GM21528 (cell line): ENCODE results near the gene DNAJB4.
A peak's percentile ranks its signal among the peaks of the same experiment; 100 is the strongest.
"Not testable (repeated sequence)": the region's sequence is repeated elsewhere in the genome, so short reads cannot be mapped to it uniquely, and the experiment has no call there.

ENCODE experiments used
- ATAC-seq: cut with Tn5 transposase; IDR thresholded peaks from one replicate; pipeline ENCODE4 v1.9.1; 2021; ENCODE audit warnings: mild to moderate bottlenecking, moderate library complexity; ENCODE audit not compliant: unreplicated experiment, low FRiP score

Gene DNAJB4

GRCh38 chr1:78004719-78005447, at the start of gene DNAJB4:
Gene DNAJB4 (plus strand): TSS chr1:78004939. CDS start chr1:78005111, 172 bp downstream.
- peak; percentile 99 for ATAC-seq

DNA sequence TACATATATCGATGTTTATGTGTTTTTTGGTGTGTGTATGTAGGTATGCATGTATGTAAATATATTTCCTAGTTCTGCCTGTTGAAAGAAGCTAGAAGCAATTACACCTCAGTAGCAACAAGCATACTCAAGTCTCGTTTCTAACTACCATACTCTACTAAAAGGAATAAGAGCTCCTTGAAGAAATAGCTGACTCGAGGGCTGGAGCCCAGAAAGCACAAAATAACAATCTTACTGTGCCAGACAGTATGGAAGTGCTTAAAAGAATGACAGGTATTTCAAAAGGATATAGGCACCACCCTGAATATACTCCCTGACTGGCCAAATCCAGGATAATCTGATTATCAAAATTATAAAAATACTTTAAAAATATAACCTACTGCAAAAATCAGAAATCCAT, 49.0 kb upstream of the DNAJB4 start:
- no peak for ATAC-seq

DNA sequence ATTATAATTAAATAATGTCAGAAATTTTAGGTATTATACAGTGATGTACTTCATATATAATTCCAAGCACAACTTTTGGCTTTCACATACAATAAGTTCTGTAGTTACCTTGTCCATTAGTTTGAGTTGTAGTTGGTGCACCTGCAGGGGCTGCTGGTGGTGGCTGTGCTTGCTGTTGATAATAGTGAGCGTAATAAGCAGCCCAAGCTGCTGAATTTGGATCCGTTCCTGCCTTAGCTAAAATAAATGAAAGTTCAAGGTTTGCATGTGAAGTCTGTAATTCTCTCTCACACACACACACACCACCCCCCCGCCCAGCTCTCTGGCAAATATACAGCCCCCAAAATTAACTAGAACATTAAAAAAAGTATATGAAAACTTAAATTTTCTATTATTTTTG, 48.3 kb upstream of the DNAJB4 start:
- no peak for ATAC-seq

DNA sequence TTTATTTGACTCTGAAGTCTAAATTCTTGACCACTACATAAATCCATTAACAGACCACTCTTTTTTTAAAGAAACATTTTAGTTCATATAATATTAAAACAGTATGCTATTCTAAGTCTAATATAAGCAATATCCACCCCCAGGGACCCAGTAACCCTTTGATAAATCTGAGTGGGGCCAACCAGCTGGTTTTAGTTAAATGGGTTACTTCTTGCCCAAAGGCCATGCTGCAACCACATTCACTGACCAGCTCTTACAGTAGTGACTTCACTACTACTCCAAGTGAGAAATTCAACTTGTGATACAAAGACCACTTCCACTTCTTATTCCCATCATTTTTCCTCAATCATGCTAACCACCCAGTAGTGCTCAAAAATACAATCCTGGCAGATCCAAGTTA, 46.3 kb upstream of the DNAJB4 start:
- ATAC-seq = no peak

DNA sequence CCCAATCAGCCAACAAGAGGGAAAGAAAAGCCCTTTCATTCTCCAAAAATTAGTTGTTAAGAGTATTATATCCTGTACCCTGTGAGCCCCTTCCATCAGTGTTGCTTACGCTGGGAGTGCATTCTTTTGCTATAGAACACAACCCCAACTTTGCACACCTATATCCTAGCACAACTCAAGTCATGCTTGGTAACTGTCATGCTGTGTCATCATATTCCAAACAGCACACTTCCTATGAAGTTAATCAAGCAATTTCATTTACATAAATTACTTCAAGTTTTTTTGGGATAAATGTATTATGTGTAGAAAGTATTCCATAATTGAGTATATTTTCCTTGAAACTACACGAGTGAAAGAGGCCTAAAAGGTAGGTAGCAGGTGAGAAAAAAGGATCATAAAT, 45.9 kb upstream of the DNAJB4 start:
- no peak for ATAC-seq

GRCh38 chr1:77961392-77961791, 43.3 kb upstream of the DNAJB4 start:
- no peak for ATAC-seq

DNA sequence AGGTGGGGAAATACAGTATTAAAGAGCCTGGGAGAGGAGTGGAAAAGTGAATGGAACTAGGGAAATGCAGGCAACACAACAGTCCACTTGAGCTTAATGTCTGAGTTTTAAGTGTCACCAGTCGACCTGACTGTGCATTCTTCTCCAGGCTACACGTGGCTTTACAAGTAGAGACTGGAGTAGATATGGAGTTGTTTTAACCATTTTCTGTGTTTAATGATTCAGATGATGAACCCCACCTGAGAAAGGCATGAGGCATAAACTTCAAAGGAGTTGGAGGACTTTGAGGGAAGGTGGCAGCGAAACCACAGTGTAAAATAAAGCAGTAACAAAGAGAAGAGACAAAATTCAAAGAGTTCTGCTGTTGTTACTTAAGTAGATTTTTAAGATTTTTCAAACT, 38.4 kb upstream of the DNAJB4 start:
- no peak for ATAC-seq

DNA sequence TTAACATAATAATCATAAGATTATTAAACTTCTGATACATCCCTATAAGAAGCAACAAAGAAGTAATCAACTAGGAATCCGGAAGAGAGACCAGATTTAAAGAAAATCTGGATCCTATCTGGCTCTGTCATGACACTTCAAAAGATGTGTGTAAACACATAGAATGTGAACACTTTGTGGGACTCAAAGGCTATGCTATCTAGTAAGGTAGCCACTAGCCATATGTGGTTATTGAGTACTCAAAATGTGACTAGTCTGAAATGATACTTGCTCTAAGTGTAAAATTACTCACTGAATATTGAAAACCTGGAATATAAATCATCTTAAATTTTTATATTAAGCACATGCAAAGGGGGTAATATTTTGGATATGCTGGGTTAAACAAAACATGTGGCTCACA, 34.5 kb upstream of the DNAJB4 start:
- ATAC-seq = no peak

- no peak for ATAC-seq
Observed at GRCh38 chr1:77972080-77972479, 32.7 kb upstream of the DNAJB4 start.

DNA sequence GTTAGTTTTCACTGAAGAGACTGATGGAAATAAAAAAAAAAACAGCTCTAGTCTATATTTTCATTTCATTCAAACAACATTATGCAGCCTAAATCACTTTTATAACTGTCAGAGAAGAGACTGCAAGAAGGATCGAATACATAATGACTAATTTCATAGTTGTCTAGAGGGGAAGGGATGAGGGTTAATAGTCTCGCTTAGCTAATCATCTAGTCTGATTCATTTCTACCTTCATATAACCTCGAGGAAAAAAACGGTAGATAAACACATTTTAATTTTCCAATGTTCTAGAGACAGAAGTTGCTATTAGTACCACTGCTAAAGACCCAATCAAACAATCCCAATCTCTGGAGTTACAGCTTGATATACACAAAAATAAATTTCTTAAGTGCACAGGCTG, 29.4 kb upstream of the DNAJB4 start:
- no peak for ATAC-seq

GRCh38 chr1:77975907-77976306, 28.8 kb upstream of the DNAJB4 start:
- ATAC-seq = no peak

GRCh38 chr1:77976433-77977076, 28.2 kb upstream of the DNAJB4 start:
- ATAC-seq = no peak

- peak; percentile 0 for ATAC-seq
Observed at GRCh38 chr1:77977989-77978292, 26.8 kb upstream of the DNAJB4 start.

- ATAC-seq = peak; percentile 72
Observed at GRCh38 chr1:77978293-77978968, 26.3 kb upstream of the DNAJB4 start.

GRCh38 chr1:77978969-77979876, 25.5 kb upstream of the DNAJB4 start, which contains the start of gene FUBP1:
Gene FUBP1 (minus strand): TSS chr1:77979072. CDS start chr1:77979004, 68 bp downstream.
- ATAC-seq = peak; percentile 86

DNA sequence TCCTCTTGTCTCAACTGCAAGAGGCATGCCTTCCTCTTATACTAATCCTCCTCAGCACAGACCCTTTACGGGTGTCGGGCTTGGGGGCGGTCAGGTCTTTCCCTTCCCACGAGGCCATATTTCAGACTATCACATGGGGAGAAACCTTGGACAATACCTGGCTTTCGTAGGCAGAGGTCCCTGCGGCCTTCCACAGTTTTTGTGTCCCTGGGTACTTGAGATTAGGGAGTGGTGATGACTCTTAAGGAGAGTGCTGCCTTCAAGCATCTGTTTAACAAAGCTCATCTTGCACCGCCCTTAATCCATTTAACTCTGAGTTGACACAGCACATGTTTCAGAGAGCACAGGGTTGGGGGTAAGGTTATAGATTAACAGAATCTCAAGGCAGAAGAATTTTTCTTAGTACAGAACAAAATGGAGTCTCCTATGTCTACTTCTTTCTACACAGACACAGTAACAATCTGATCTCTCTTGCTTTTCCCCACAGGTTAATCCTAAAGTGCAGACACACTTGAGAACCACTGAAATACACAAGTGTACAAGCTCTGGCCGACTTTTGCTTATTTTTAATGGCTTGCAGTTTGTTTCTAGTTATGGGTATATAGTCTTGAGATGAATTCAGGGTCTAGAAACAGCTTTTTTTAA, 21.3 kb upstream of the DNAJB4 start:
- ATAC-seq = not testable (repeated sequence)

GRCh38 chr1:77983997-77984355, 20.8 kb upstream of the DNAJB4 start:
- no peak for ATAC-seq

- ATAC-seq = no peak
Observed at GRCh38 chr1:77984629-77985028, 20.1 kb upstream of the DNAJB4 start.

DNA sequence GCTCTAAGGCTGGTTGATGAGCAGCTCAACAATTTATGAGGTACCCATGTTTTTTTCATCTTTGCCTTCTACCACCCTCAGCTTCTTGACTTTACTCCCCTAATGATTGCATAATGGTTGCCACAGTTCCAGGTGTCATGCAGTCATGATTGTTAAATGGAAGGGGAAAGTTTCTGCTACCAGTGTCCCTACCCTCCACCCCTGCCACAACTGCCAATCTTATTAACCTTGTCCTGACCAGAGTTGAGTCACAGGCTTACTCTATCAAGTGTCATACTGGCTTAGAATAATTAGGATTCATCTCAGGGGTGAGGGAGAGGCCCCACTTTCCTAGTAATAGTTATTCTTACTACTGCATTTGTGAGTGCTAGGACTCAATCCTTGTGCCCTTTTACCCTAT, 17.9 kb upstream of the DNAJB4 start:
- no peak for ATAC-seq

DNA sequence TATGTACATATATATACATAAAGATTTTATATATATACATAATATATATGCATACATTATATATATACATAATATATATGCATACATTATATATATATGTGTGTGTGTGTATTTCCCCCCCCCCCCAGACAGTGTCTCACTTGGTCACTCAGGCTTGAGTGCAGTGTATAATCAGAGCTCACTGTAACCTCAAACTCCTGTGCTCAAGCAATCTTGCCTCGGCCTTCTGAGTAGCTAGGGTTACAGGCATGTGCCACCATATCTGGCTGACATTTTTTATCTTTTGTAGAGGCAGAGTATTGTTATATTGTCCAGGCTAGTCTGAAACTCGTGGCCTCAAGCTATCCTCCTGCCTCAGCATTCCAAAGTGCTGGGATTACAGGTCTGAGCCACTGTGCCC, 16.8 kb upstream of the DNAJB4 start:
- no peak for ATAC-seq
